MCF 10A (cell line): ENCODE results near the gene NCOA5. TPM values are rescaled to one million over a fixed set of nuclear protein-coding genes. Genes with fewer than 3 reads are reported as not detected.
A peak's percentile ranks its signal among the peaks of the same experiment; 100 is the strongest.
"Not testable (repeated sequence)": the region's sequence is repeated elsewhere in the genome, so short reads cannot be mapped to it uniquely, and the experiment has no call there.

Experiments used
- BruUV-seq: library from RNA; stranded (reverse); fragments of 400-500 nt; replicated peaks from 2 replicates; lab custom pipeline; 2021; lab: Mats Ljungman, UMichigan
- CTCF ChIA-PET: fragments of 300-600 bp; sonication (Branson Sonifier 250); formaldehyde crosslinking; extraction: SDS; loops from one replicate; lab custom pipeline; 2021; ENCODE audit warnings: antibody characterized with exemption, inconsistent platforms; lab: Yijun Ruan, JAX
- POLR2A ChIA-PET: fragments of 300-600, 350-650 bp; sonication (Branson Sonifier 250); formaldehyde crosslinking; extraction: SDS; loops from one replicate; lab custom pipeline; 2020; ENCODE audit warnings: antibody characterized with exemption, inconsistent platforms; lab: Yijun Ruan, JAX
- DNase-seq: peaks from one replicate; pipeline ENCODE4 v3.0.0-alpha.2; 2018; ENCODE audit not compliant: unreplicated experiment
- H3K27ac Mint-ChIP-seq: one replicate; pipeline ENCODE4 v1.8.0; 2022; ENCODE audit warnings: mild to moderate bottlenecking, low read depth, mixed read lengths; ENCODE audit not compliant: unreplicated experiment
- H3K27me3 Mint-ChIP-seq: one replicate; pipeline ENCODE4 v1.8.0; 2022; ENCODE audit warnings: mixed read lengths; ENCODE audit not compliant: insufficient read depth, unreplicated experiment
- H3K36me3 Mint-ChIP-seq: one replicate; pipeline ENCODE4 v1.8.0; 2022; ENCODE audit warnings: mild to moderate bottlenecking, moderate library complexity, mixed read lengths; ENCODE audit not compliant: insufficient read depth, unreplicated experiment
- H3K4me1 Mint-ChIP-seq: one replicate; pipeline ENCODE4 v1.8.0; 2022; ENCODE audit warnings: mixed read lengths; ENCODE audit not compliant: insufficient read depth, unreplicated experiment
- H3K4me3 Mint-ChIP-seq: one replicate; pipeline ENCODE4 v1.8.0; 2022; ENCODE audit warnings: mild to moderate bottlenecking, moderate library complexity, mixed read lengths; ENCODE audit not compliant: unreplicated experiment
- H3K9me3 Mint-ChIP-seq: one replicate; pipeline ENCODE4 v1.8.0; 2022; ENCODE audit warnings: mixed read lengths; ENCODE audit not compliant: unreplicated experiment
- CTCF ChIP-seq: fragments of 200-600 bp; IDR thresholded peaks from one replicate; pipeline ENCODE4 v1.8.0; 2022; ENCODE audit warnings: antibody characterized with exemption, mild to moderate bottlenecking; ENCODE audit not compliant: unreplicated experiment
- intact Hi-C: fragments of 100-400 bp; cut with micrococcal nuclease; formaldehyde crosslinking; loops from 2 replicates; pipeline ENCODE4 v1.14.1; 2022
- total RNA-seq: library from RNA; stranded (reverse); gene quantifications from 2 replicates; pipeline ENCODE4 v1.2.3, GENCODE V29; 2022

The NCOA5 gene
- total RNA-seq, 1 experiment from 2014 or later: 26.0 TPM

GRCh38 chr20:46099491-46100287 is 9.9 kb upstream of the NCOA5 start:
- no peak for DNase-seq
- CTCF ChIA-PET: interaction anchor here (0.6 to 1.0 kb wide), 4 partner anchors 30 to 365 kb away, joined by 3 to 4 read pairs (median 3); no protein-coding TSS in a partner anchor
- TF ChIP-seq CTCF: no peak
- Mint-ChIP-seq H3K27me3 (peaks cover 47% of the 10 kb centered on the region), H3K9me3 (no peaks in the 10 kb centered on the region), H3K4me3 (no peak overlapping the region), H3K4me1 (no peaks in the 10 kb centered on the region), H3K27ac (no peak overlapping the region), H3K36me3 (no peaks in the 10 kb centered on the region)
- intact Hi-C loops: no loop called here
- BruUV-seq: no TSS peak
- POLR2A ChIA-PET: no interaction called here

GRCh38 chr20:46093531-46093930 is 3.8 kb upstream of the NCOA5 start:
- Mint-ChIP-seq H3K4me3 (no peak overlapping the region), H3K4me1 (no peaks in the 10 kb centered on the region), H3K27me3 (peaks cover 5% of the 10 kb centered on the region), H3K9me3 (no peaks in the 10 kb centered on the region), H3K36me3 (no peaks in the 10 kb centered on the region), H3K27ac (no peak overlapping the region)
- intact Hi-C loops: no loop called here
- ChIA-PET POLR2A (no interaction called here), CTCF (interaction anchor here (0.6 kb wide), 1 partner anchor 683 kb away, joined by 3 read pairs; no protein-coding TSS in a partner anchor)
- no peak for TF ChIP-seq CTCF
- no TSS peak for BruUV-seq
- no peak for DNase-seq

- intact Hi-C loops, H3K27ac Mint-ChIP-seq, H3K4me3 Mint-ChIP-seq, POLR2A ChIA-PET, H3K36me3 Mint-ChIP-seq, DNase-seq, H3K4me1 Mint-ChIP-seq, H3K9me3 Mint-ChIP-seq, H3K27me3 Mint-ChIP-seq, BruUV-seq: not testable (repeated sequence)
- CTCF ChIA-PET: interaction anchor here (0.7 to 1.2 kb wide), 6 partner anchors 38 to 214 kb away, joined by 3 to 5 read pairs (median 4); no protein-coding TSS in a partner anchor
Measured at GRCh38 chr20:46091622-46092535, 2.1 kb upstream of the NCOA5 start.

- Mint-ChIP-seq H3K9me3 (no peaks in the 10 kb centered on the region), H3K27ac (peak overlapping the region; percentile 85), H3K27me3 (no peaks in the 10 kb centered on the region), H3K4me1 (peaks cover 28% of the 10 kb centered on the region), H3K36me3 (peaks cover 11% of the 10 kb centered on the region), H3K4me3 (peak overlapping the region; percentile 84)
- no peak for TF ChIP-seq CTCF
- ChIA-PET POLR2A (interaction anchor here (0.9 to 4.6 kb wide), 21 partner anchors 11 to 752 kb away, joined by 3 to 83 read pairs (median 5); partner anchors contain the start of genes PCIF1, TP53RK, ZNF335 and ZSWIM1), CTCF (interaction anchor here (0.6 to 3.9 kb wide), 11 partner anchors 15 to 310 kb away, joined by 3 to 64 read pairs (median 5); no protein-coding TSS in a partner anchor)
- BruUV-seq: no TSS peak
- no peak for DNase-seq
- intact Hi-C loops: loop anchor here (5.0 kb wide), 1 partner anchor 102 kb away; no protein-coding TSS in a partner anchor
Measured at GRCh38 chr20:46089167-46089416, 670 bp downstream of the NCOA5 start.
